Gastrocnemius medialis (tissue), 4 donors: Measurements from ENCODE around the gene ZNF213. TPM values are rescaled to one million over a fixed set of nuclear protein-coding genes. Genes with fewer than 3 reads are reported as not detected.
A peak's percentile ranks its signal among the peaks of the same experiment; 100 is the strongest.

Experiments used
- ATAC-seq, 2 donors: fragments of 150-250 bp; one replicate each; pipeline ENCODE4 v1.9.1; 2016
- DNase-seq, 2 donors: peaks; one replicate each; pipeline ENCODE4 v3.0.0-alpha.2; 2019
- H3K27ac ChIP-seq, 4 donors: fragments of 200-600 bp; sonication (generic); 1 replicate in 1 of 4; 2 replicates in 3 of 4; pipeline ENCODE4 v1.5.1; 2016 to 2018; ENCODE audit warnings: mild to moderate bottlenecking in 2 of 4, moderate library complexity in 1 of 4
- H3K27me3 ChIP-seq, 3 donors: fragments of 200-600 bp; sonication (generic) in 2 of 3; 1 replicate in 1 of 3; 2 replicates in 2 of 3; pipeline versions ENCODE4 v1.5.1 to v1.6.0; 2016 to 2019; ENCODE audit warnings: mild to moderate bottlenecking in 1 of 3, moderate library complexity in 1 of 3
- H3K36me3 ChIP-seq, 2 donors: fragments of 200-600 bp; sonication (generic) in 1 of 2; one replicate each; pipeline ENCODE4 v1.5.1; 2017 to 2018
- H3K4me1 ChIP-seq, 2 donors: fragments of 200-600 bp; sonication (generic) in 1 of 2; one replicate each; pipeline ENCODE4 v1.5.1; 2016 to 2017; ENCODE audit warnings: mild to moderate bottlenecking in 2 of 2
- H3K4me3 ChIP-seq, 4 donors: fragments of 200-600 bp; sonication (generic) in 3 of 4; 1 replicate in 1 of 4; 2 replicates in 3 of 4; pipeline ENCODE4 v1.5.1; 2016 to 2019; ENCODE audit warnings: mild to moderate bottlenecking in 2 of 4
- H3K9me3 ChIP-seq, 3 donors: fragments of 200-600 bp; sonication (generic) in 2 of 3; 1 replicate in 1 of 3; 2 replicates in 2 of 3; pipeline ENCODE4 v1.5.1; 2016 to 2019
- CTCF ChIP-seq, 5 experiments: fragments of 450-650 bp in 3 of 5; fragments of 200-600 bp in 2 of 5; sonication (generic) in 2 of 5; IDR thresholded peaks in 4 of 5; conservative IDR thresholded peaks in 1 of 5; 1 replicate in 4 of 5; 2 replicates in 1 of 5; pipeline ENCODE4 v1.5.1; 2016 to 2019; ENCODE audit warnings: antibody characterized with exemption in 5 of 5, mild to moderate bottlenecking in 3 of 5, moderate library complexity in 3 of 5
- POLR2A ChIP-seq, 2 donors: fragments of 450-650 bp; IDR thresholded peaks; one replicate each; pipeline ENCODE4 v1.6.1; 2017; ENCODE audit warnings: antibody characterized with exemption in 2 of 2, mild to moderate bottlenecking in 2 of 2, moderate library complexity in 2 of 2
- in situ Hi-C, 4 donors: fragments of 200-750 bp; cut with MboI; loops; one replicate each; pipeline versions ENCODE4 v1.15.0 to v1.8.0; 2017; ENCODE audit warnings: low sequenced_read_pairs in 4 of 4
- intact Hi-C: fragments of 100-400 bp; cut with DNase I; formaldehyde crosslinking; loops from one replicate; pipeline ENCODE4 v1.15.1; 2023; ENCODE audit warnings: low total_unique reads
- total RNA-seq, 4 donors: library from RNA; depleted of rRNA; stranded (reverse); fragments of >200 nt; gene quantifications; one replicate each; pipeline versions ENCODE4 v1.1.0 to v1.2.3, GENCODE V29; 2016

The ZNF213 gene
- total RNA-seq, 4 donors from 2014 or later = 8.9 to 18.6 (median 14.5) TPM

- in situ Hi-C loops (no loop called here), intact Hi-C loops (loop anchor here (1.0 to 10.0 kb wide), 2 partner anchors 8 to 347 kb away; partner anchors contain the start of gene CLUAP1)
- TF ChIP-seq CTCF (IDR thresholded peaks at IDR 0.05 in 4 of 5, conservative IDR thresholded peaks at IDR 0.05 in 1 of 5) = no peak
- TF ChIP-seq POLR2A (IDR thresholded peaks at IDR 0.05) = no peak
- peak; percentile 23 to 48 for ATAC-seq
- peaks cover 3 to 15% of the 10 kb centered on the region in 2 donors for H3K4me1 ChIP-seq
- peaks cover 51 to 69% (median 59%) of the 10 kb centered on the region in 3 donors for H3K27me3 ChIP-seq
- no peaks in the 10 kb centered on the region for H3K9me3 ChIP-seq
- peak overlapping the region; percentile 74 to 80 (median 75) for H3K27ac ChIP-seq
- peak overlapping the region; percentile 60 to 92 (median 70) for H3K4me3 ChIP-seq
- no peak for DNase-seq
- H3K36me3 ChIP-seq = no peaks in the 10 kb centered on the region
These were observed 23.2 kb downstream of the ZNF213 start for GRCh38 chr16:3158026-3158509.

- peak; percentile 70 to 75 for ATAC-seq
- no peak for TF ChIP-seq CTCF (IDR thresholded peaks at IDR 0.05 in 4 of 5, conservative IDR thresholded peaks at IDR 0.05 in 1 of 5)
- TF ChIP-seq POLR2A (IDR thresholded peaks at IDR 0.05) = peak in 1 of 2 donors; percentile 32
- no peaks in the 10 kb centered on the region for H3K9me3 ChIP-seq
These were observed 23.9 kb downstream of the ZNF213 start for GRCh38 chr16:3158510-3159314.

GRCh38 chr16:3161235-3162018 is 26.6 kb downstream of the ZNF213 start:
- in situ Hi-C loops = loop anchor here in 1 of 4 donors (10.0 kb wide), 1 partner anchor 97 kb away; the partner anchor contains the start of gene IL32
- peaks cover 58 to 62% (median 58%) of the 10 kb centered on the region in 3 donors for H3K27me3 ChIP-seq
- no peaks in the 10 kb centered on the region for H3K36me3 ChIP-seq
- intact Hi-C loops = no loop called here
- no peak overlapping the region for H3K27ac ChIP-seq
- no peak overlapping the region for H3K4me3 ChIP-seq
- no peaks in the 10 kb centered on the region for H3K9me3 ChIP-seq
- no peak for ATAC-seq
- no peak for DNase-seq
- TF ChIP-seq POLR2A (IDR thresholded peaks at IDR 0.05) (no peak), CTCF (IDR thresholded peaks at IDR 0.05 in 4 of 5, conservative IDR thresholded peaks at IDR 0.05 in 1 of 5) (no peak)
- H3K4me1 ChIP-seq = peaks cover 8 to 15% of the 10 kb centered on the region in 2 donors

More at GRCh38 chr16:3158510-3159314, 23.9 kb downstream of the ZNF213 start:
- Histone ChIP-seq H3K27me3 (peaks cover 57 to 62% (median 62%) of the 10 kb centered on the region in 3 donors), H3K27ac (peak overlapping the region; percentile 74 to 80 (median 75)), H3K4me3 (peak overlapping the region; percentile 60 to 92 (median 70)), H3K4me1 (peaks cover 3 to 15% of the 10 kb centered on the region in 2 donors), H3K36me3 (no peaks in the 10 kb centered on the region)
- DNase-seq = peak in 1 of 2 donors; percentile 62
- intact Hi-C loops (loop anchor here (1.0 to 10.0 kb wide), 2 partner anchors 8 to 346 kb away; partner anchors contain the start of gene CLUAP1), in situ Hi-C loops (no loop called here)

GRCh38 chr16:3164121-3164991 is 29.5 kb downstream of the ZNF213 start:
- Histone ChIP-seq H3K27ac (no peak overlapping the region), H3K4me1 (peaks cover 3 to 8% of the 10 kb centered on the region in 2 donors), H3K4me3 (no peak overlapping the region), H3K9me3 (no peaks in the 10 kb centered on the region), H3K36me3 (no peaks in the 10 kb centered on the region), H3K27me3 (peaks cover 41 to 50% (median 41%) of the 10 kb centered on the region in 3 donors)
- DNase-seq (no peak), ATAC-seq (no peak)
- intact Hi-C loops = no loop called here
- in situ Hi-C loops = loop anchor here in 1 of 4 donors (10.0 kb wide), 1 partner anchor 100 kb away; the partner anchor contains the start of gene IL32
- no peak for TF ChIP-seq CTCF (IDR thresholded peaks at IDR 0.05 in 4 of 5, conservative IDR thresholded peaks at IDR 0.05 in 1 of 5)
- TF ChIP-seq POLR2A (IDR thresholded peaks at IDR 0.05) = no peak
